Measurements from ENCODE around the gene THSD7A.

GRCh38 chr7:11730725-11731124 is 101.3 kb downstream of the THSD7A start:
- TF ChIP-seq POLR2A (IDR thresholded peaks at IDR 0.05; ENCODE audit: low read depth, low read length) = no peak
- TF ChIP-seq TAF1 (IDR thresholded peaks at IDR 0.05; ENCODE audit: low read depth, low read length) = no peak
- no peak for TF ChIP-seq POLR2AphosphoS5 (IDR thresholded peaks at IDR 0.05; ENCODE audit: low read depth, low read length)
- TF ChIP-seq SPI1 (IDR thresholded peaks at IDR 0.05; ENCODE audit: low read depth, low read length) = no peak

All from GM12891 (cell line).